GM12873 (cell line): ENCODE data around the gene SPHK1.

Experiments used
- CTCF ChIP-seq: IDR thresholded peaks from 2 replicates; pipeline ENCODE4 v1.5.1; 2012; ENCODE audit warnings: low read depth, mild to moderate bottlenecking, moderate library complexity, low read length, control low read depth; ENCODE audit not compliant: insufficient read depth; ENCODE audit errors: missing control alignments

Gene SPHK1

GRCh38 chr17:76376318-76377133 lies 7.9 kb upstream of the SPHK1 start:
- TF ChIP-seq CTCF = no peak

GRCh38 chr17:76378548-76379274 lies 5.7 kb upstream of the SPHK1 start:
- no peak for TF ChIP-seq CTCF

- TF ChIP-seq CTCF = no peak
Measured at GRCh38 chr17:76379275-76379641, 5.2 kb upstream of the SPHK1 start.

GRCh38 chr17:76379646-76380376 lies 4.6 kb upstream of the SPHK1 start:
- no peak for TF ChIP-seq CTCF

GRCh38 chr17:76381633-76382350 lies 2.6 kb upstream of the SPHK1 start:
- no peak for TF ChIP-seq CTCF

- no peak for TF ChIP-seq CTCF
Measured at GRCh38 chr17:76382351-76382802, 2.0 kb upstream of the SPHK1 start.
